Endothelial cell of umbilical vein (primary cell): ENCODE measurements around the gene LOX.

Experiments
- EZH2 ChIP-seq: IDR thresholded peaks from 2 replicates; pipeline ENCODE4 v1.6.1; 2012; ENCODE audit warnings: borderline replicate concordance, low read depth, mild to moderate bottlenecking, moderate library complexity, low read length, inconsistent platforms; ENCODE audit not compliant: severe bottlenecking
- POLR2A ChIP-seq: IDR thresholded peaks from 2 replicates; pipeline ENCODE4 v1.6.1; 2012; ENCODE audit warnings: low read depth, mild to moderate bottlenecking, control low read depth, low read length
- TF ChIP-seq, protein P1 (sequence below), 2 donors: IDR thresholded peaks; 1 replicate in 1 of 2; 2 replicates in 1 of 2; pipeline ENCODE4 v1.5.1; 2011; ENCODE audit warnings: low read length in 2 of 2, mild to moderate bottlenecking in 2 of 2, moderate library complexity in 2 of 2, control low read depth in 1 of 2, inconsistent platforms in 1 of 2, low read depth in 1 of 2; ENCODE audit not compliant: insufficient read depth in 1 of 2; ENCODE audit errors: extremely low read depth in 1 of 2

DNA sequence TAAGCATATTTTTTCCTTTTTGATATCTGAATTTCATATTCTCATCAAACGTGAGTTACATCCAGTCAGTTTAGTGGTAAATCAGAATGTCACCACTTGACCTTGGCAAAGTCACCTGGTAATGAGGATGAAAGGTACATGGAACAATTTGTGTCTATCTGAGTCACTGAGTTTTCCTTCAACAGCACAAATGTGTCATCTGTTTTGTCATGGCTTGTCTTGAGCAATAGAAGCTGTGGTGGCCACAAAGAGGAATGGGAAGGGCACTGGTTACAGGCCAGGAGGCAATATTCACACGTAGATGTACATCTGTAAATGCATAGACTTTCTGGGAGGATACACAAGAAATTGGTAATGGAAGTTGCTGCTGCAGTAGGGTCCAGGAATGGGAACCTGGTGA lies 42.9 kb upstream of the LOX start:
- TF ChIP-seq, protein P1, sequence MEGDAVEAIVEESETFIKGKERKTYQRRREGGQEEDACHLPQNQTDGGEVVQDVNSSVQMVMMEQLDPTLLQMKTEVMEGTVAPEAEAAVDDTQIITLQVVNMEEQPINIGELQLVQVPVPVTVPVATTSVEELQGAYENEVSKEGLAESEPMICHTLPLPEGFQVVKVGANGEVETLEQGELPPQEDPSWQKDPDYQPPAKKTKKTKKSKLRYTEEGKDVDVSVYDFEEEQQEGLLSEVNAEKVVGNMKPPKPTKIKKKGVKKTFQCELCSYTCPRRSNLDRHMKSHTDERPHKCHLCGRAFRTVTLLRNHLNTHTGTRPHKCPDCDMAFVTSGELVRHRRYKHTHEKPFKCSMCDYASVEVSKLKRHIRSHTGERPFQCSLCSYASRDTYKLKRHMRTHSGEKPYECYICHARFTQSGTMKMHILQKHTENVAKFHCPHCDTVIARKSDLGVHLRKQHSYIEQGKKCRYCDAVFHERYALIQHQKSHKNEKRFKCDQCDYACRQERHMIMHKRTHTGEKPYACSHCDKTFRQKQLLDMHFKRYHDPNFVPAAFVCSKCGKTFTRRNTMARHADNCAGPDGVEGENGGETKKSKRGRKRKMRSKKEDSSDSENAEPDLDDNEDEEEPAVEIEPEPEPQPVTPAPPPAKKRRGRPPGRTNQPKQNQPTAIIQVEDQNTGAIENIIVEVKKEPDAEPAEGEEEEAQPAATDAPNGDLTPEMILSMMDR (IDR thresholded peaks at IDR 0.05; ENCODE audit: extremely low read depth in 1 of 2, insufficient read depth in 1 of 2, low read depth in 1 of 2, low read length in 2 of 2): no peak
- TF ChIP-seq POLR2A: no peak
- TF ChIP-seq EZH2: no peak
